CD4-positive, alpha-beta T cell (primary cell): Measurements from ENCODE around the gene GART. TPM values are rescaled to one million over a fixed set of nuclear protein-coding genes. Genes with fewer than 3 reads are reported as not detected.
"Not testable (repeated sequence)": the region's sequence is repeated elsewhere in the genome, so short reads cannot be mapped to it uniquely, and the experiment has no call there.

ENCODE experiments used
- ATAC-seq: fragments of 200-7000 bp; cut with Tn5 transposase; one replicate; pipeline ENCODE4 v1.10.0; 2022; ENCODE audit warnings: mild to moderate bottlenecking; ENCODE audit not compliant: poor library complexity
- CTCF ChIA-PET: fragments of 350-600 bp; sonication (Branson Sonifier 250); formaldehyde crosslinking; loops from one replicate; lab custom pipeline; 2021; ENCODE audit warnings: antibody characterized with exemption, inconsistent platforms; lab: Charles Lee
- POLR2A ChIA-PET: fragments of 350-600 bp; sonication (Branson Sonifier 250); formaldehyde crosslinking; loops from one replicate; lab custom pipeline; 2021; ENCODE audit warnings: antibody characterized with exemption, inconsistent platforms; lab: Charles Lee
- DNase-seq, 14 experiments: peaks; one replicate each; pipeline ENCODE4 v3.0.0-alpha.2; 2013 to 2020; ENCODE audit warnings: mixed read lengths in 2 of 14
- H3K27ac ChIP-seq, 2 donors: one replicate each; pipeline versions ENCODE4 v1.5.1 to v1.7.0; 2013; ENCODE audit warnings: low read length in 2 of 2, low read depth in 1 of 2, mild to moderate bottlenecking in 1 of 2
- H3K27me3 ChIP-seq, 2 experiments: 1 replicate in 1 of 2; 2 replicates in 1 of 2; pipeline versions ENCODE4 v1.6.1 to v1.7.0; 2013; ENCODE audit warnings: low read length in 2 of 2, control low read depth in 1 of 2, mild to moderate bottlenecking in 1 of 2, moderate library complexity in 1 of 2; ENCODE audit not compliant: insufficient read depth in 2 of 2, control insufficient read depth in 1 of 2
- H3K36me3 ChIP-seq: one replicate; pipeline ENCODE4 v1.6.1; 2013; ENCODE audit warnings: low read length, control low read depth; ENCODE audit not compliant: insufficient read depth
- H3K4me1 ChIP-seq: one replicate; pipeline ENCODE4 v1.6.1; 2013; ENCODE audit warnings: low read length, control low read depth; ENCODE audit not compliant: insufficient read depth
- H3K4me3 ChIP-seq: one replicate; pipeline ENCODE4 v1.5.1; 2013; ENCODE audit warnings: mild to moderate bottlenecking, low read length, moderate library complexity
- H3K9me3 ChIP-seq, 2 experiments: 1 replicate in 1 of 2; 2 replicates in 1 of 2; pipeline versions ENCODE4 v1.6.1 to v1.7.0; 2013; ENCODE audit warnings: low read length in 2 of 2, mild to moderate bottlenecking in 2 of 2, control low read depth in 1 of 2, moderate library complexity in 1 of 2; ENCODE audit not compliant: control insufficient read depth in 1 of 2, insufficient read depth in 1 of 2
- H3K27ac Mint-ChIP-seq: one replicate; pipeline ENCODE4 v1.8.0; 2020; ENCODE audit warnings: mixed read lengths
- H3K27me3 Mint-ChIP-seq: one replicate; pipeline ENCODE4 v1.8.0; 2021; ENCODE audit warnings: mixed read lengths
- H3K36me3 Mint-ChIP-seq: one replicate; pipeline ENCODE4 v1.8.0; 2021; ENCODE audit warnings: low read depth, mixed read lengths
- H3K4me1 Mint-ChIP-seq: one replicate; pipeline ENCODE4 v1.8.0; 2021; ENCODE audit warnings: low read depth, mixed read lengths
- H3K4me3 Mint-ChIP-seq: one replicate; pipeline ENCODE4 v1.8.0; 2020; ENCODE audit warnings: mild to moderate bottlenecking, mixed read lengths
- H3K9me3 Mint-ChIP-seq: one replicate; pipeline ENCODE4 v1.8.0; 2020; ENCODE audit warnings: mixed read lengths
- CTCF ChIP-seq: fragments of 200-600 bp; IDR thresholded peaks from one replicate; pipeline ENCODE4 v1.8.0; 2022; ENCODE audit warnings: antibody characterized with exemption, mild to moderate bottlenecking
- intact Hi-C, 2 experiments: fragments of 100-400 bp; cut with DNase I in 1 of 2; cut with micrococcal nuclease in 1 of 2; formaldehyde crosslinking; loops; one replicate each; pipeline versions ENCODE4 v1.15.1 to v1.9.0; 2023 to 2025; cut with DNase I, micrococcal nuclease
- total RNA-seq, 174 experiments: library from RNA in 2 of 174; stranded (reverse) in 2 of 174; gene quantifications; one replicate each; pipeline ENCODE4 v1.2.3 and lab custom pipeline; 2021 to 2026

The GART gene
- total RNA-seq, 2 experiments from 2014 or later: 21.8 to 25.5 TPM

GRCh38 chr21:33510826-33511225 is 31.1 kb downstream of the GART start:
- POLR2A ChIA-PET: interaction anchor here (0.6 kb wide), 1 partner anchor 83 kb away, joined by 4 read pairs; no protein-coding TSS in a partner anchor
- DNase-seq: no peak
- CTCF ChIA-PET: no interaction called here
- TF ChIP-seq CTCF: no peak
- no peaks in the 10 kb centered on the region for H3K9me3 Mint-ChIP-seq
- peaks cover 78% of the 10 kb centered on the region for H3K36me3 Mint-ChIP-seq
- no peak for ATAC-seq
- no peak overlapping the region for H3K27ac Mint-ChIP-seq
- intact Hi-C loops: no loop called here
- Histone ChIP-seq H3K27me3 (no peaks in the 10 kb centered on the region), H3K4me3 (no peak overlapping the region), H3K36me3 (peaks cover 54% of the 10 kb centered on the region), H3K9me3 (no peaks in the 10 kb centered on the region), H3K27ac (no peak overlapping the region), H3K4me1 (no peaks in the 10 kb centered on the region)
- H3K4me1 Mint-ChIP-seq: no peaks in the 10 kb centered on the region
- H3K27me3 Mint-ChIP-seq: no peaks in the 10 kb centered on the region
- no peak overlapping the region for H3K4me3 Mint-ChIP-seq

GRCh38 chr21:33507003-33507402 is 34.9 kb downstream of the GART start:
- peaks cover 52% of the 10 kb centered on the region for H3K36me3 ChIP-seq
- not testable (repeated sequence) for H3K9me3 Mint-ChIP-seq

GRCh38 chr21:33505833-33506232 is 36.1 kb downstream of the GART start:
- CTCF ChIA-PET: interaction anchor here (0.6 kb wide), 1 partner anchor 16 kb away, joined by 3 read pairs; no protein-coding TSS in a partner anchor
- no peaks in the 10 kb centered on the region for H3K9me3 Mint-ChIP-seq
- H3K27ac ChIP-seq: no peak overlapping the region
- H3K4me1 Mint-ChIP-seq: no peaks in the 10 kb centered on the region
- no peaks in the 10 kb centered on the region for H3K27me3 Mint-ChIP-seq
- intact Hi-C loops: no loop called here
- no peak overlapping the region for H3K4me3 ChIP-seq
- ATAC-seq (no peak), DNase-seq (no peak)
- peaks cover 41% of the 10 kb centered on the region for H3K36me3 ChIP-seq
- H3K9me3 ChIP-seq: no peaks in the 10 kb centered on the region
- POLR2A ChIA-PET: no interaction called here
- H3K36me3 Mint-ChIP-seq: peaks cover 76% of the 10 kb centered on the region
- TF ChIP-seq CTCF: no peak
- no peaks in the 10 kb centered on the region for H3K27me3 ChIP-seq
- H3K4me1 ChIP-seq: no peaks in the 10 kb centered on the region
- H3K4me3 Mint-ChIP-seq: no peak overlapping the region
- no peak overlapping the region for H3K27ac Mint-ChIP-seq

More at GRCh38 chr21:33507003-33507402, 34.9 kb downstream of the GART start:
- H3K4me1 ChIP-seq, H3K27me3 Mint-ChIP-seq, intact Hi-C loops, H3K27ac ChIP-seq, H3K4me1 Mint-ChIP-seq, H3K9me3 ChIP-seq, H3K27ac Mint-ChIP-seq, H3K4me3 Mint-ChIP-seq, POLR2A ChIA-PET, ATAC-seq, DNase-seq, H3K27me3 ChIP-seq, H3K4me3 ChIP-seq, CTCF ChIA-PET: not testable (repeated sequence)
- peaks cover 85% of the 10 kb centered on the region for H3K36me3 Mint-ChIP-seq

- ATAC-seq (no peak), DNase-seq (no peak)
- Histone ChIP-seq H3K4me1 (peaks cover 8% of the 10 kb centered on the region), H3K4me3 (no peak overlapping the region), H3K36me3 (no peaks in the 10 kb centered on the region), H3K27ac (no peak overlapping the region), H3K27me3 (no peaks in the 10 kb centered on the region), H3K9me3 (no peaks in the 10 kb centered on the region)
- Mint-ChIP-seq H3K9me3 (no peaks in the 10 kb centered on the region), H3K36me3 (peaks cover 5% of the 10 kb centered on the region), H3K27ac (no peak overlapping the region), H3K27me3 (no peaks in the 10 kb centered on the region), H3K4me3 (peak overlapping the region; percentile 23), H3K4me1 (peaks cover 7% of the 10 kb centered on the region)
- ChIA-PET CTCF (no interaction called here), POLR2A (no interaction called here)
- TF ChIP-seq CTCF: no peak
- intact Hi-C loops: no loop called here
Observed at GRCh38 chr21:33496345-33496744, 45.6 kb downstream of the GART start.
